HepG2 (cell line): Measurements from ENCODE around the gene ICAM3. TPM values are rescaled to one million over a fixed set of nuclear protein-coding genes. Genes with fewer than 3 reads are reported as not detected.

Experiments
- DBP ChIP-seq: sonication (generic); formaldehyde crosslinking; IDR thresholded peaks from 2 replicates; pipeline ENCODE4 v1.4.0; 2020; ENCODE audit warnings: missing genetic modification reagents; ENCODE audit errors: not compliant biosample characterization
- ESRRA ChIP-seq: sonication (generic); formaldehyde crosslinking; IDR thresholded peaks from 2 replicates; pipeline ENCODE4 v1.5.1; 2020; ENCODE audit warnings: mild to moderate bottlenecking, low read depth, missing genetic modification reagents
- FLYWCH1 ChIP-seq: sonication (generic); formaldehyde crosslinking; IDR thresholded peaks from 2 replicates; pipeline ENCODE4 v1.8.1; 2023; ENCODE audit warnings: mild to moderate bottlenecking, missing genetic modification reagents
- GTF2F1 ChIP-seq: fragments of 150-350 bp; IDR thresholded peaks from 2 replicates; pipeline ENCODE4 v1.6.1; 2014; ENCODE audit warnings: low read length
- HNF1B ChIP-seq: sonication (generic); formaldehyde crosslinking; IDR thresholded peaks from 2 replicates; pipeline ENCODE4 v1.5.1; 2020; ENCODE audit warnings: mild to moderate bottlenecking, moderate library complexity, missing genetic modification reagents
- HOXA5 ChIP-seq: sonication (generic); formaldehyde crosslinking; IDR thresholded peaks from 2 replicates; pipeline ENCODE4 v1.4.0; 2020; ENCODE audit warnings: missing genetic modification reagents
- REPIN1 ChIP-seq: sonication (generic); formaldehyde crosslinking; IDR thresholded peaks from 2 replicates; pipeline ENCODE4 v1.8.0; 2022; ENCODE audit warnings: missing genetic modification reagents, low read depth, mild to moderate bottlenecking, borderline replicate concordance
- SP2 ChIP-seq: sonication (generic); formaldehyde crosslinking; IDR thresholded peaks from 2 replicates; pipeline ENCODE4 v1.5.1; 2020; ENCODE audit warnings: mild to moderate bottlenecking, missing genetic modification reagents
- THAP9 ChIP-seq: sonication (generic); formaldehyde crosslinking; IDR thresholded peaks from 2 replicates; pipeline ENCODE4; 2020; ENCODE audit warnings: missing genetic modification reagents, mild to moderate bottlenecking, borderline replicate concordance
- ZFP90 ChIP-seq: sonication (generic); formaldehyde crosslinking; IDR thresholded peaks from 2 replicates; pipeline ENCODE4 v1.8.0; 2022; ENCODE audit warnings: missing genetic modification reagents, mild to moderate bottlenecking, inconsistent platforms, borderline replicate concordance
- ZMYM3 ChIP-seq: sonication (generic); formaldehyde crosslinking; IDR thresholded peaks from 2 replicates; pipeline ENCODE4 v1.5.1; 2020; ENCODE audit warnings: mild to moderate bottlenecking, missing genetic modification reagents
- ZNF230 ChIP-seq: sonication (generic); formaldehyde crosslinking; IDR thresholded peaks from 2 replicates; pipeline ENCODE4 v1.4.0; 2020; ENCODE audit warnings: mild to moderate bottlenecking, missing genetic modification reagents
- ZNF280D ChIP-seq: sonication (generic); formaldehyde crosslinking; IDR thresholded peaks from 2 replicates; pipeline ENCODE4 v1.5.1; 2020; ENCODE audit warnings: mild to moderate bottlenecking, missing genetic modification reagents
- ZNF543 ChIP-seq: sonication (generic); formaldehyde crosslinking; IDR thresholded peaks from 2 replicates; pipeline ENCODE4 v1.4.0; 2020; ENCODE audit warnings: mild to moderate bottlenecking, missing genetic modification reagents
- polyA plus RNA-seq, 8 experiments: library from polyadenylated mRNA; depleted of rRNA in 3 of 8; stranded (reverse) in 7 of 8; unstranded in 1 of 8; fragments of >200 nt; fragmentation: Illumina TruSeq in 4 of 8; extraction: Trizol in 4 of 8; gene quantifications; 2 replicates each; pipeline versions ENCODE4 v1.2.1 to v1.2.3, GENCODE V29; 2011 to 2016; ENCODE audit warnings: low read depth in 4 of 8, missing spikeins in 1 of 8, mixed read lengths in 1 of 8; ENCODE audit not compliant: insufficient read depth in 1 of 8
- total RNA-seq, 5 experiments: library from RNA; depleted of rRNA; stranded (reverse); fragments of >200 nt; fragmentation: Illumina TruSeq; extraction: Trizol; gene quantifications; 2 replicates each; pipeline ENCODE4 v1.2.3, GENCODE V29; 2016; ENCODE audit warnings: low read depth in 1 of 5

Gene ICAM3
- total and polyA plus RNA-seq, 2 of the 13 experiments (the other 11 are each of a cell fraction or from before 2014, with no cell fraction given), result 14.1 to 21.0 TPM

- TF ChIP-seq THAP9 (CRISPR knock-in tag) (0 out of 2 replicates have a peak, but pooled peaks have one; percentile 13), GTF2F1 (no peak), FLYWCH1 (CRISPR knock-in tag) (0 out of 2 replicates have a peak, but pooled peaks have one; percentile 28), HNF1B (0 out of 2 replicates have a peak, but pooled peaks have one; percentile 5), ZNF280D (CRISPR knock-in tag) (0 out of 2 replicates have a peak, but pooled peaks have one; percentile 4), SP2 (CRISPR knock-in tag) (0 out of 2 replicates have a peak, but pooled peaks have one; percentile 11), ZNF230 (0 out of 2 replicates have a peak, but pooled peaks have one; percentile 25), REPIN1 (CRISPR knock-in tag) (no peak), ZNF543 (CRISPR knock-in tag) (0 out of 2 replicates have a peak, but pooled peaks have one; percentile 27), ZFP90 (CRISPR knock-in tag) (0 out of 2 replicates have a peak, but pooled peaks have one; percentile 36), ZMYM3 (CRISPR knock-in tag) (no peak), HOXA5 (CRISPR knock-in tag) (no peak), ESRRA (CRISPR knock-in tag) (0 out of 2 replicates have a peak, but pooled peaks have one; percentile 24), DBP (no peak)
Measured at GRCh38 chr19:10290357-10290875, 49.0 kb downstream of the ICAM3 start (continued).
